ENCODE data around the gene LNX1.
"Not testable (repeated sequence)": the region's sequence is repeated elsewhere in the genome, so short reads cannot be mapped to it uniquely, and the experiment has no call there.

Gene LNX1

DNA sequence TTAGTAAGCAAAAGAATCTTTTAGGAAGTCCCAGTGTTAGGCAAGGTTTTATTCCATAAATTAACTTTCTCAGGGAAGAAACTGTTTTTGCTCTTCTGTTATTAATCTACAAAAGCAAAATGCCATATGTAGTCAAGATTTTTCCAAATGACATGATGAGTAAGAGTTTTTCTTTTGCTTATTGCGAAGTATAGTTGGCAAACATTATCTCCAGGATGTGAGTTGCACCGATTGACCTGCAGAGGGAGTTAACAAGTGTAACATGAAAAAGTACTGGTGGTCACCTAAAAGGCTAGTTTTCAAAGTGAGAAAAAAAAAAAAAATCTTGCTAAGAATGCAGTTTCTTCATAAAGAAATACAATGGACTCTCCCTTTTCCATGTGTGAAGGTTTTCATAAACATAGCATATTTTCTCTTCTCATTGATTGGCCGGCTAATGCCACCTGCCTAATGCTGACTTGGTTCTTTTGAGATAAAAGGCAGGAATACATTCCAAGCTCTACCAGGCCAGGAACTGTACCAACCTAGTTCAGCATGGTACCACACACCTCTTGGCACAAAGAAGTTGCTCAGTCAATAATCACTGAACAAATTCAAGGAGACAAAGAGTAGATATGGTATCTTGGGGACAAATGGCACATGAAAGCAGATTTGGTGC is 100.2 kb downstream of the LNX1 start:
- DNase-seq: no peak

- DNase-seq: no peak
Measured at GRCh38 chr4:53490161-53490956, 100.9 kb downstream of the LNX1 start.

- DNase-seq: no peak
Measured at GRCh38 chr4:53489279-53489889, 101.9 kb downstream of the LNX1 start.

GRCh38 chr4:53487766-53488165 is 103.5 kb downstream of the LNX1 start:
- no peak for DNase-seq

DNA sequence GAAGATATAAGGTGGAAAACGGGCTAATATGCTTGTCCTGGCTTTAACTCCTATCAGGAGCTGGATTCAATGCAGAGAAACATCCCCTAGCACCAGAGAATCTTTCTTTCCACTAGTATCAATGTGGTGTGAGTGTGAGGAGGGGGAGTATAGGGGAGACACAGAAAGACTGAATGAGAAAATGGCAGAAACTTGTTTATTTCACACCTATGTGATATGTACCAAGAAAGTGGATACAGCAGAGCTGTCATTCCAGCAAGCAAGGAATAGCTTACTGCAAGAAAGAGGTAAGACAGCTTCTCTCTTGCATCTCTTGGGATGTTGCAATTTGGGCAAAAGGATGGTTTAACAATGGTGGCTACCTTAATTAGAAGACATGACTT is 105.6 kb downstream of the LNX1 start:
- DNase-seq: no peak

DNA sequence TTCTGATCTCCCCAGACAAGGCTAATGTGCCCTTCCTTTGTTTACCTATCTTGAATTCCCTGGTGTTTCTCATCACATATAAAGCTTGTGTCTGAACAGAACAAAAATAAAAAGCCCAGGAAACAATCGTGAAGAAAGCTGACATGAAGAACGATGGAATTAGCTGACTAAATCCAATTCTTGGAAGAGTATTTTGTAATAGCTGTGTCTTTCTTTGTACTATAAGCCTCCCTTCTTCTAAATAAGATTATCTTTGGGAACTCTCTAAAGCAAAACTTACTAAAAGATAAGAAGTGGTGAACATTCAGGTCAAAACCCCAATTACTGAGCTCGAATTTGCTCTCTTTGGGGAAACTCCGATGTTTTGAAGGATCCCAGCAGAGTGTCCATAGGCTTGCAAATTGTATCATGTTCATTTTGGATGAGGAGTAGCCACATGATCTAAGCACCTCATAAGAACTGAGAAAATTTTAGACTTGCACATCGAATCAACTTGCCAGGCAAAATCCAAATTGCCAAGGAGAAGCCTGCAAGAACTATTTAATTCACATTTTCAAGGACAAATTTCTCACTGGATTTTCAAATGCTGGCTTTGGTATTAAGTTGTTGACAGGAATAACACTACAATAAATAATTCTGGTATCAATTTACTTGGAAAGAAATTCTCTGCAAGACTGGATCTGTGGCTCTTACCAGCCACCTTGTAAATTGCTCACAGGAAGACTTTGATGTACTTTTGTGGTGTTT is 106.2 kb downstream of the LNX1 start:
- no peak for DNase-seq

DNA sequence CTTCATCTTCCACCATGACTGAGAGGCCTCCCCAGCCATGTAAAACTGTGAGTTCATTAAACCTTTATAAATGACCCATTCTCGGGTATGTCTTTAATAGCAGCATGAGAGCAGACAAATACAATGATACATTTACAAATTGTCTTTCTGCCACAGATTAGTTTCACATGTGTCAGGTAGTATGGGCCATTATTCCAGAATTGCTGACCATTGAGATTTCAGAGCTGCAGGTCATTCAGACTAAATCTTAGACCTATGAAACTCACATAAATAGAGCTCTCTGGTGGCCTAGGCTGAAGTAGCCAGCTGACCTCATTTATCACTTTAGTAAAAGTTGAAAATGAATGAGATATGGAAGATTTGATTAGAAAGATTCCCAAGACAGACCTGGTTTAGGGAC is 108.0 kb downstream of the LNX1 start:
- no peak for DNase-seq

- no peak for DNase-seq
Measured at GRCh38 chr4:53481586-53481985, 109.7 kb downstream of the LNX1 start.

- no peak for DNase-seq
Measured at GRCh38 chr4:53480909-53481308, 110.4 kb downstream of the LNX1 start.

GRCh38 chr4:53479736-53480525 is 111.4 kb downstream of the LNX1 start:
- no peak for DNase-seq

DNA sequence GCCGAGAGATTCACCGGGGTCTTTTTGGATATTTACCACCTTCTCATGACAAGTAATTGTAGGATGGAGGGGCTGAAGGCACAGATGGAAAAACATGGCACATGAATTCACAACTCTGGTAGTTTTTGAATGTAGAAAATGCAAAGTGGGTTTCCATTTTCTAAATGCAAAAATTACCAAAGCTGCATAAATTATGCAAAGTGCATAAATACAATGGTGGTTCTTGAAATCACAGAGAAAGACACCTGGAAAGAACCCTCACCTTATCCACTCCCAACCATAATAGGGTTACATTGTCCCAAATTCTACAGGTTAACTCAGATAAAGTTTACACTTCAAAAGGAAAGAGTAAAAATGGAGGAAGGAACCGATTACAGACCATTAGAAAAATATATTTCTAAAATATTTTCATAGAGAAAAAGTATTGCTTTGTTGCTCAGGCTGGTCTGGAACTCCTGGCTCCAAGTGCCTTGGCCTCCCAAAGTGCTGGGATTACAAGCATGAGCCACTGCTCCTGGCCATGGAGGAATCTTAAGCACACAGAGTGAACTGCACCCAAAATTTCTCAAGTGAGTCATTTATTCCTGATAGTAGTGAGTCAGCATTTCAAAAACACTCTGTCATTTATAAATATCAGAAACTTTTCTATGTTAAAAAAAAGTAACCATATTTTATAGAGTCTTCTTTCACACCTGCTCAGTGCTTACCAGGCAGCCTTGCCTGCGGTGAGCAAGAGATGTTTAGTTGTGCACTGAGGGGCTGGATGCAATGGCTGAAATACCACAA is 112.4 kb downstream of the LNX1 start:
- no peak for DNase-seq

DNA sequence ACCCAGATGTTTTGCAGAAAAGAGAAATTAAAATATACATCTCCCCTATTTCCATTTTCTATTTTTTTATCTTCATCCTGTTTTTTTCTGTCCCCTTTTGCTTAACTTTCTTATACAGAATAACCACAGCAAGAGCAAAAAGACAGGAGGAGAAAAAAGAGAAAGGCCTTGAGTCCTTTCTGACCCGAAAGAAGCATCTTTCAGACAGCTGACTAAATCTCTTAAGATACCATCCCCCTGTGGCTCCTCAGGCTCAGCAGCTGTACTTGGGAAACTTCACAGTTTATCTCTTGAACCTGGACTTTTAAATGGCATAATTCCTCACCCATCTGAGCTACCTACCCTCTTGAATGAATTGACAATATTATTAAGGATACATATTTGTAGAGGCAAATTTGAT is 113.7 kb downstream of the LNX1 start:
- no peak for DNase-seq

DNA sequence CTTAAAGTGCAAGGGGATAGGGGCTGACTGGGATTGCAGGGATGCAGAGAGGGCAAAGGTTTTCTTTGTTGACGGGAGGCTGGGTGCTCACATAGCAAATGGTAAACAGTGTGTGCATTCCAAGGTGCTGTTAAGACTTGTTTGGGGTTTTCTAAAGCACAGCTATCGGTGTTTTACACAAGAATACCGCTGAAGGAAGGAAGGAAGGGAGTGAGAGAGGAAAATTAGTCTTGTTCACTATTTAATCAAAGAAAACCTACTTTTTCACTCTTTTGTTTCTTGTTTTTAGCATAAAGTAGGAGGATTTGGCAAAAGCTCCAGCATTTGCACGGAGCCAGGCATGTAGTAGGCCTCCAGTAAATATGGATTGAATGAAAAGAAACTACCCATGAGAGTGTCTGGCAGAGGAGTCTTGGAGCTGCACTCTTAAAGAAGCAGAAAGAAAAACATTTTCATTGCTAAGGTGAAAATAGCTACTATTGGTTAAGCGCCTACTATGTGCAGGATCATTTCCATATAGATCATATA is 114.2 kb downstream of the LNX1 start:
- no peak for DNase-seq

DNA sequence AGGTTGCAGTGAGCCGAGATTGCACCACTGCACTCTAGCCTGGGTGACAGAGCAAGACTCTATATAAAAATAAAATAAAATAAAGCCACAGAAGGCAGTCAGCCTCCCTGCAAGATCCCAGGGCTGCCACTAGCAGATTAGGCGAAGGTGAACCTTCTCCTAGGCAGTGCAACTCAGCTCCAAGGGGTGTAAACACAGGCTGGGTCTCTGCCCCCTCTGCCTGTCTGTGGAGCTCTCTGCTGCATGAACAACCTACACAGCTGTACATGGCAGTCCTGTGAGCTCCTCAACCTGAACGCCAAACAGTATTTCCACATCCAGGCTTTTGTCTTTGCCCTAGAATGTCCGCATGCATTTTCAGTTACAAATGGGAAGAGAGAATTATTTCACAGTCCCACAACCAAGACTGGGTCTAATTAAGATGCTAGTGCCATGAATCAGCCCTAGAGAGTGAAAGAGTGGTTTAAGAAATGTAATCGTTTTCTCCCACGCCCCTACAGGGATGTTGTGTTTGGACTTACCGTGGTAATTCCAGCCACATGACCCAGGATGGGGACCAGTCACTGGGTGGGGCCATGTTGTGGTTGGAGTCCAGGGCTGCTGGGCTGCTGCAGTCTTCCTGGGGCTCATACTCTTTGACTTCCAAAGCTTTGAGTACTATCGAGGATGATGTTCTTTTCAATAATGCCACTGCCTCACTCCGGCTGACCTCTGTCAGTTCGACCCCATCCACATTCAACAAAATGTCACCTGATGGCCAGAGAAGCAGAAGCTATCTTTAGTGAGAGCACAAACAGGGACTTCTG is 114.9 kb downstream of the LNX1 start:
- DNase-seq: no peak

DNA sequence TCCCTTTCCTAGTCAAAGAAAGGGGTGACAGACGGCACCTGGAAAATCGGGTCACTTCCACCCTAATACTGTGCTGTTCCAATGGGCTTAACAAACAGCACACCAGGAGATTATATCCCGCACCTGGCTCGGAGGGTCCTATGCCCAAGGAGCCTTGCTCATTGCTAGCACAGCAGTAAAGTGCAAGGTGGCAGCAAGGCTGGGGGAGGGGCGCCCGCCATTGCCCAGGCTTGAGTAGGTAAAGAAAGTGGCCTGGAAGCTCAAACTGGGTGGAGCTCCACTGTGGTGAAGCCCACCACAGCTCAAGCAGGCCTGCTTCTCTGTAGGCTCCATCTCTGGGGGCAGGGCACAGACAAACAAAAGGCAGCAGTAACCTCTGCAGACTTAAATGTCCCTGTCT is 124.7 kb downstream of the LNX1 start:
- not testable (repeated sequence) for DNase-seq

GRCh38 chr4:53465891-53466290 is 125.4 kb downstream of the LNX1 start:
- no peak for DNase-seq

- no peak for DNase-seq
Measured at GRCh38 chr4:53465281-53465680, 126.0 kb downstream of the LNX1 start.

GRCh38 chr4:53463340-53463739 is 127.9 kb downstream of the LNX1 start:
- DNase-seq: no peak

DNA sequence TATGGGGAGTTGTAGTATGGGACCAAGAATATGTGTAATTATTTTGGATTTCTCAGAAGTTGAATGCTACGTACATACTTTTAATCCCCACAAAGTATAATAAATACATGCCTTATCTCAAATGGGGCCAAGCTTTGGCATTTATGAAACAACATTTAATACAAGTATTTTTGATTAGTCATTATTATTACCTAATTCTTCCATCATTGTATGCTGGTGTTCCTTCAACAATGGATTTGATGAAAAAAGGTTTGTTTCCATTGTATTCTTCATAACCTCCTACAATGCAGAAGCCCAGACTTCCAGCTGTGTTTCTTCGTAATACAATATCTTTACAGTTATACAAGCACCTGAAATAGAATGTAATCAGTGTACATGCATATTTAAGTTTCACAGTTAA is 130.0 kb downstream of the LNX1 start:
- DNase-seq: no peak

DNA sequence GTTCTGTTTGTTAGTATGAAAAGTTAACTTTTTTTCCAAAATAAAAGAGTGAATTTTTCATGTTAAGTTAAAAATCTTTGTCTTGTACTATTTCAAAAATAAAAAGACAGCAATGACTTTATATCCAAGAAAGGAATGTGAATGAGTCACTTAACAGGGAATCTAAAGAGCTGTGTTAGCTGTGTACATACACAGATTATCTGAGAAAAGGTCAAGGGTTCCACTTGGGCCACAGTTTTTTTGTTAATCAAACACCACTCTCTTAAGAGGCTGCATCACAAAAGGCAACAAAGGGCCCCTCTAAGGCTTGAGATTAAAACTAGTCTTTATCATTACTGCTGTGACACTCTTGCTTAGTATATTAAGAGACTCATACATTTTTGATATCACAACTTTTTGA is 131.7 kb downstream of the LNX1 start:
- DNase-seq: no peak

- DNase-seq: no peak
Measured at GRCh38 chr4:53456178-53456577, 135.1 kb downstream of the LNX1 start.
